Activated CD4-positive, alpha-beta memory T cell treated with anti-CD3 and anti-CD28 coated beads for 36 hours (primary cell): ENCODE results near the gene RUNDC3A. TPM values are rescaled to one million over a fixed set of nuclear protein-coding genes. Genes with fewer than 3 reads are reported as not detected.

Experiments
- CTCF ChIA-PET: fragments of 350-600 bp; sonication (Branson Sonifier 250); formaldehyde crosslinking; loops from one replicate; lab custom pipeline; 2021; ENCODE audit warnings: antibody characterized with exemption, inconsistent platforms; lab: Charles Lee
- POLR2A ChIA-PET: fragments of 350-600 bp; sonication (Branson Sonifier 250); formaldehyde crosslinking; loops from one replicate; lab custom pipeline; 2021; ENCODE audit warnings: antibody characterized with exemption; lab: Charles Lee
- DNase-seq: peaks from one replicate; pipeline ENCODE4 v3.0.0-alpha.2; 2020
- H3K27ac Mint-ChIP-seq: one replicate; pipeline ENCODE4 v1.8.0; 2021; ENCODE audit warnings: mixed read lengths
- H3K27me3 Mint-ChIP-seq: one replicate; pipeline ENCODE4 v1.8.0; 2021; ENCODE audit warnings: mixed read lengths
- H3K36me3 Mint-ChIP-seq: one replicate; pipeline ENCODE4 v1.8.0; 2021; ENCODE audit warnings: mixed read lengths
- H3K4me1 Mint-ChIP-seq: one replicate; pipeline ENCODE4 v1.8.0; 2021; ENCODE audit warnings: low read depth, mixed read lengths
- H3K4me3 Mint-ChIP-seq: one replicate; pipeline ENCODE4 v1.8.0; 2021; ENCODE audit warnings: mild to moderate bottlenecking, mixed read lengths
- H3K9me3 Mint-ChIP-seq: one replicate; pipeline ENCODE4 v1.8.0; 2021; ENCODE audit warnings: mixed read lengths
- intact Hi-C: fragments of 100-400 bp; cut with micrococcal nuclease; formaldehyde crosslinking; loops from one replicate; pipeline ENCODE4 v1.15.1; 2023
- total RNA-seq, 2 experiments: library from RNA; stranded (reverse); gene quantifications; one replicate each; pipeline ENCODE4 v1.2.3, GENCODE V29; 2021

RUNDC3A gene
- total RNA-seq, 2 experiments from 2014 or later, result not detected

GRCh38 chr17:44272321-44272951 is 36.0 kb upstream of the RUNDC3A start:
- Mint-ChIP-seq H3K9me3 (no peaks in the 10 kb centered on the region), H3K27ac (no peak overlapping the region), H3K27me3 (no peaks in the 10 kb centered on the region), H3K4me3 (no peak overlapping the region), H3K4me1 (no peaks in the 10 kb centered on the region), H3K36me3 (no peaks in the 10 kb centered on the region)
- intact Hi-C loops, result no loop called here
- CTCF ChIA-PET, result no interaction called here
- DNase-seq, result no peak
- POLR2A ChIA-PET, result no interaction called here

- intact Hi-C loops, result no loop called here
- H3K36me3 Mint-ChIP-seq, result no peaks in the 10 kb centered on the region
- no peaks in the 10 kb centered on the region for H3K9me3 Mint-ChIP-seq
- ChIA-PET POLR2A (no interaction called here), CTCF (no interaction called here)
- no peaks in the 10 kb centered on the region for H3K27me3 Mint-ChIP-seq
- no peak overlapping the region for H3K27ac Mint-ChIP-seq
- no peaks in the 10 kb centered on the region for H3K4me1 Mint-ChIP-seq
- no peak for DNase-seq
- no peak overlapping the region for H3K4me3 Mint-ChIP-seq
Observed at GRCh38 chr17:44272954-44273353, 35.4 kb upstream of the RUNDC3A start.

GRCh38 chr17:44273607-44274006 is 34.8 kb upstream of the RUNDC3A start:
- Mint-ChIP-seq H3K27ac (no peak overlapping the region), H3K36me3 (no peaks in the 10 kb centered on the region)

GRCh38 chr17:44277976-44278375 is 30.4 kb upstream of the RUNDC3A start:
- no peak overlapping the region for H3K27ac Mint-ChIP-seq
- CTCF ChIA-PET, result no interaction called here

More at GRCh38 chr17:44273607-44274006, 34.8 kb upstream of the RUNDC3A start:
- intact Hi-C loops, result no loop called here
- CTCF ChIA-PET, result interaction anchor here (0.6 kb wide), 1 partner anchor 298 kb away, joined by 4 read pairs; no protein-coding TSS in a partner anchor
- no peak for DNase-seq
- POLR2A ChIA-PET, result interaction anchor here (0.6 kb wide), 1 partner anchor 51 kb away, joined by 3 read pairs; no protein-coding TSS in a partner anchor
- no peaks in the 10 kb centered on the region for H3K4me1 Mint-ChIP-seq
- no peak overlapping the region for H3K4me3 Mint-ChIP-seq
- H3K27me3 Mint-ChIP-seq, result no peaks in the 10 kb centered on the region
- H3K9me3 Mint-ChIP-seq, result no peaks in the 10 kb centered on the region

GRCh38 chr17:44279346-44279665 is 29.1 kb upstream of the RUNDC3A start:
- intact Hi-C loops, result no loop called here
- ChIA-PET CTCF (interaction anchor here (0.6 kb wide), 1 partner anchor 26 kb away, joined by 3 read pairs; no protein-coding TSS in a partner anchor), POLR2A (no interaction called here)
- Mint-ChIP-seq H3K9me3 (no peaks in the 10 kb centered on the region), H3K4me1 (peaks cover 7% of the 10 kb centered on the region), H3K27me3 (peaks cover 6% of the 10 kb centered on the region), H3K27ac (no peak overlapping the region), H3K36me3 (no peaks in the 10 kb centered on the region), H3K4me3 (no peak overlapping the region)
- DNase-seq, result no peak

More at GRCh38 chr17:44277976-44278375, 30.4 kb upstream of the RUNDC3A start:
- Mint-ChIP-seq H3K9me3 (no peaks in the 10 kb centered on the region), H3K4me3 (no peak overlapping the region), H3K36me3 (no peaks in the 10 kb centered on the region), H3K27me3 (peaks cover 6% of the 10 kb centered on the region), H3K4me1 (peaks cover 7% of the 10 kb centered on the region)
- POLR2A ChIA-PET, result no interaction called here
- intact Hi-C loops, result no loop called here
- no peak for DNase-seq

GRCh38 chr17:44279666-44280391 is 28.6 kb upstream of the RUNDC3A start:
- Mint-ChIP-seq H3K9me3 (no peaks in the 10 kb centered on the region), H3K36me3 (no peaks in the 10 kb centered on the region), H3K27me3 (peaks cover 6% of the 10 kb centered on the region), H3K4me3 (no peak overlapping the region), H3K4me1 (peaks cover 7% of the 10 kb centered on the region), H3K27ac (no peak overlapping the region)
- DNase-seq, result peak; percentile 42
- ChIA-PET POLR2A (no interaction called here), CTCF (interaction anchor here (0.6 kb wide), 1 partner anchor 26 kb away, joined by 3 read pairs; no protein-coding TSS in a partner anchor)
- intact Hi-C loops, result no loop called here

GRCh38 chr17:44280392-44280937 is 27.9 kb upstream of the RUNDC3A start:
- POLR2A ChIA-PET, result no interaction called here
- no peak for DNase-seq
- Mint-ChIP-seq H3K36me3 (no peaks in the 10 kb centered on the region), H3K27ac (no peak overlapping the region), H3K27me3 (peaks cover 6% of the 10 kb centered on the region), H3K4me1 (peaks cover 7% of the 10 kb centered on the region), H3K4me3 (no peak overlapping the region), H3K9me3 (no peaks in the 10 kb centered on the region)
- intact Hi-C loops, result no loop called here
- CTCF ChIA-PET, result no interaction called here

GRCh38 chr17:44281570-44281969 is 26.8 kb upstream of the RUNDC3A start:
- no peaks in the 10 kb centered on the region for H3K36me3 Mint-ChIP-seq
- no peak for DNase-seq
- no peak overlapping the region for H3K27ac Mint-ChIP-seq
- H3K9me3 Mint-ChIP-seq, result no peaks in the 10 kb centered on the region
- H3K4me1 Mint-ChIP-seq, result peaks cover 7% of the 10 kb centered on the region
- CTCF ChIA-PET, result interaction anchor here (0.7 kb wide), 1 partner anchor 364 kb away, joined by 4 read pairs; no protein-coding TSS in a partner anchor
- H3K4me3 Mint-ChIP-seq, result no peak overlapping the region
- intact Hi-C loops, result no loop called here
- POLR2A ChIA-PET, result no interaction called here
- H3K27me3 Mint-ChIP-seq, result peaks cover 6% of the 10 kb centered on the region

- H3K4me1 Mint-ChIP-seq, result peaks cover 7% of the 10 kb centered on the region
- CTCF ChIA-PET, result interaction anchor here (0.7 kb wide), 1 partner anchor 365 kb away, joined by 4 read pairs; no protein-coding TSS in a partner anchor
- H3K4me3 Mint-ChIP-seq, result no peak overlapping the region
- H3K36me3 Mint-ChIP-seq, result no peaks in the 10 kb centered on the region
- H3K27ac Mint-ChIP-seq, result no peak overlapping the region
- intact Hi-C loops, result no loop called here
- DNase-seq, result no peak
- peaks cover 6% of the 10 kb centered on the region for H3K27me3 Mint-ChIP-seq
- no peaks in the 10 kb centered on the region for H3K9me3 Mint-ChIP-seq
- POLR2A ChIA-PET, result no interaction called here
Observed at GRCh38 chr17:44282264-44282663, 26.1 kb upstream of the RUNDC3A start.

GRCh38 chr17:44283344-44284023 is 24.9 kb upstream of the RUNDC3A start:
- H3K4me3 Mint-ChIP-seq, result no peak overlapping the region
- H3K27me3 Mint-ChIP-seq, result peaks cover 10% of the 10 kb centered on the region
- intact Hi-C loops, result no loop called here
- ChIA-PET CTCF (no interaction called here), POLR2A (interaction anchor here (0.7 kb wide), 1 partner anchor 41 kb away, joined by 4 read pairs; the partner anchor contains the start of gene SLC25A39)
- no peaks in the 10 kb centered on the region for H3K36me3 Mint-ChIP-seq
- H3K4me1 Mint-ChIP-seq, result peaks cover 7% of the 10 kb centered on the region
- DNase-seq, result no peak
- no peak overlapping the region for H3K27ac Mint-ChIP-seq
- H3K9me3 Mint-ChIP-seq, result no peaks in the 10 kb centered on the region

- peaks cover 7% of the 10 kb centered on the region for H3K4me1 Mint-ChIP-seq
- peaks cover 10% of the 10 kb centered on the region for H3K27me3 Mint-ChIP-seq
- no peak overlapping the region for H3K4me3 Mint-ChIP-seq
- H3K27ac Mint-ChIP-seq, result no peak overlapping the region
- ChIA-PET CTCF (no interaction called here), POLR2A (no interaction called here)
- intact Hi-C loops, result no loop called here
- DNase-seq, result no peak
- no peaks in the 10 kb centered on the region for H3K36me3 Mint-ChIP-seq
- no peaks in the 10 kb centered on the region for H3K9me3 Mint-ChIP-seq
Observed at GRCh38 chr17:44284024-44284400, 24.4 kb upstream of the RUNDC3A start.

- Mint-ChIP-seq H3K4me3 (no peak overlapping the region), H3K4me1 (no peaks in the 10 kb centered on the region), H3K36me3 (no peaks in the 10 kb centered on the region), H3K9me3 (no peaks in the 10 kb centered on the region), H3K27me3 (peaks cover 7% of the 10 kb centered on the region), H3K27ac (no peak overlapping the region)
- ChIA-PET CTCF (interaction anchor here (1.0 kb wide), 1 partner anchor 78 kb away, joined by 3 read pairs; no protein-coding TSS in a partner anchor), POLR2A (interaction anchor here (0.7 kb wide), 1 partner anchor 12 kb away, joined by 3 read pairs; no protein-coding TSS in a partner anchor)
- intact Hi-C loops, result no loop called here
- no peak for DNase-seq
Observed at GRCh38 chr17:44287651-44288050, 20.8 kb upstream of the RUNDC3A start.
